Measurements from ENCODE around the gene SRSF8.

Gene SRSF8

GRCh38 chr11:95115597-95115996 lies 48.9 kb downstream of the SRSF8 start:
- DNase-seq (ENCODE audit: low spot score): no peak
- Histone ChIP-seq H3K4me3 (no peak overlapping the region), H3K27ac (no peak overlapping the region)
- no peak for TF ChIP-seq CTCF (IDR thresholded peaks at IDR 0.05)

- no peak overlapping the region for H3K27ac ChIP-seq
- TF ChIP-seq CTCF (IDR thresholded peaks at IDR 0.05): no peak
- DNase-seq (ENCODE audit: low spot score): no peak
- no peak overlapping the region for H3K4me3 ChIP-seq
Measured at GRCh38 chr11:95119361-95120060, 52.8 kb downstream of the SRSF8 start.

All from coronary artery (tissue), 2 donors.